ENCODE measurements around the gene PRKAA1.
A peak's percentile ranks its signal among the peaks of the same experiment; 100 is the strongest.

DNA sequence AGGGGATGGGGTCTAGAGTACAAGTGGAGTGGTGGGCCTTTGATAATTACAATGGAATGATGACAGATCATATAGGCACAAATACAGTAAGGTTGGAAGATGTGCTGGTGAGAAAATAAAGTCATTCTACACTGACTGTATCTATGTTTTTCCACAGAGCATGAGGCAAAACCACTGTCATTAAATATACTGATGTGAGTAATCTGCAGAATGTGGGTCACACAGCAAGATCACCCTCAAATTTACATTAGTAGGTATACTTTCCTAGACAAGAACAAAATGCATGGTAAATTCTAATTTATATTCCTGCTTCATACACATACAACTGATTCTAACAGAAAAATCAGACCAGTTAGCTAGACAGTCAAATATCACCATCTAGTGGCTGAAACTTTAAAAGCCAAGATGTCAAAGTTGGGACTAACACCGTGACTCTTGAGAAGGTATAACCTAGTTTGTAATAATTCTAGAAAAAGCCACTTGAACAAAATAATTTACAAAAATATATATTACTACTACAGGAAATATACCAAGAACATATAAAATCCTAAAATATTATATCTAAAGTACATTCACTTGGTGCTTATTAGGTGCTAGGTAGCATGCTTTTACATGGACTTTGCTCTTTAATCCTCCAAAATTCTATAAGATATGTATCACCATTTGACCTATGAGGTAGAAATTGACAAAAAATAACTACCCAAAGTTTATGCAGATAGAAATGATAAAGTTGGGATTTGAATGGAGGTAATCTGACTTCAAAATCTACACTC lies 61.9 kb downstream of the PRKAA1 start:
- TF ChIP-seq, protein P1, sequence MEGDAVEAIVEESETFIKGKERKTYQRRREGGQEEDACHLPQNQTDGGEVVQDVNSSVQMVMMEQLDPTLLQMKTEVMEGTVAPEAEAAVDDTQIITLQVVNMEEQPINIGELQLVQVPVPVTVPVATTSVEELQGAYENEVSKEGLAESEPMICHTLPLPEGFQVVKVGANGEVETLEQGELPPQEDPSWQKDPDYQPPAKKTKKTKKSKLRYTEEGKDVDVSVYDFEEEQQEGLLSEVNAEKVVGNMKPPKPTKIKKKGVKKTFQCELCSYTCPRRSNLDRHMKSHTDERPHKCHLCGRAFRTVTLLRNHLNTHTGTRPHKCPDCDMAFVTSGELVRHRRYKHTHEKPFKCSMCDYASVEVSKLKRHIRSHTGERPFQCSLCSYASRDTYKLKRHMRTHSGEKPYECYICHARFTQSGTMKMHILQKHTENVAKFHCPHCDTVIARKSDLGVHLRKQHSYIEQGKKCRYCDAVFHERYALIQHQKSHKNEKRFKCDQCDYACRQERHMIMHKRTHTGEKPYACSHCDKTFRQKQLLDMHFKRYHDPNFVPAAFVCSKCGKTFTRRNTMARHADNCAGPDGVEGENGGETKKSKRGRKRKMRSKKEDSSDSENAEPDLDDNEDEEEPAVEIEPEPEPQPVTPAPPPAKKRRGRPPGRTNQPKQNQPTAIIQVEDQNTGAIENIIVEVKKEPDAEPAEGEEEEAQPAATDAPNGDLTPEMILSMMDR (IDR thresholded peaks at IDR 0.05; ENCODE audit: poor library complexity, severe bottlenecking), result peak; percentile 79
- TF ChIP-seq EZH2 (IDR thresholded peaks at IDR 0.05; ENCODE audit: borderline replicate concordance, insufficient read depth, low read length, poor library complexity, severe bottlenecking) (no peak), SMC3 (conservative IDR thresholded peaks at IDR 0.05; ENCODE audit: poor library complexity) (peak; percentile 79), MXI1 (conservative IDR thresholded peaks at IDR 0.05; ENCODE audit: poor library complexity, severe bottlenecking) (no peak), TAF1 (IDR thresholded peaks at IDR 0.05; ENCODE audit: low read depth) (no peak)

All from neural cell (in vitro differentiated cells).